BLaER1 treated with 17β-estradiol and CSF1 and Interleukin-3, amounts not matched to agents 10 nM and 100 nM (cell line): Measurements from ENCODE around the gene ITGA7.

Experiments used
- H3K27ac ChIP-seq, 11 experiments: shearing (Covaris generic); formaldehyde crosslinking; 2 replicates each; pipeline ENCODE4 v1.8.1; 2022
- H3K27me3 ChIP-seq, 11 experiments: shearing (Covaris generic); formaldehyde crosslinking; 2 replicates each; pipeline ENCODE4 v1.8.1; 2022
- H3K36me3 ChIP-seq, 11 experiments: shearing (Covaris generic); formaldehyde crosslinking; 2 replicates each; pipeline ENCODE4 v1.8.1; 2022
- H3K4me1 ChIP-seq, 10 experiments: shearing (Covaris generic); formaldehyde crosslinking; 2 replicates each; pipeline ENCODE4 v1.8.1; 2022
- H3K4me2 ChIP-seq, 11 experiments: shearing (Covaris generic); formaldehyde crosslinking; 2 replicates each; pipeline ENCODE4 v1.8.1; 2022
- H3K4me3 ChIP-seq, 10 experiments: shearing (Covaris generic); formaldehyde crosslinking; 2 replicates each; pipeline ENCODE4 v1.8.1; 2022
- H3K9ac ChIP-seq, 11 experiments: shearing (Covaris generic); formaldehyde crosslinking; 2 replicates each; pipeline ENCODE4 v1.8.1; 2022
- H3K9me3 ChIP-seq, 11 experiments: shearing (Covaris generic); formaldehyde crosslinking; replicated peaks in 1 of 11; 2 replicates each; pipeline ENCODE4 v1.8.1; 2022
- H4K20me1 ChIP-seq, 11 experiments: shearing (Covaris generic); formaldehyde crosslinking; 2 replicates each; pipeline ENCODE4 v1.8.1; 2022
- Cebpa-rat ChIP-seq, 11 experiments: shearing (Covaris generic); IDR thresholded peaks; 2 replicates each; pipeline ENCODE4 v1.8.1; 2022

ITGA7 gene

GRCh38 chr12:55686366-55687010, 21.2 kb downstream of the ITGA7 start:
- H3K9ac ChIP-seq = no peak overlapping the region
- H3K9me3 ChIP-seq = no peaks in the 10 kb centered on the region
- no peaks in the 10 kb centered on the region for H3K27me3 ChIP-seq
- H3K4me2 ChIP-seq = no peak overlapping the region
- peaks cover 4 to 28% (median 19%) of the 10 kb centered on the region in 10 experiments for H3K4me1 ChIP-seq
- TF ChIP-seq Cebpa-rat (IDR thresholded peaks at IDR 0.05) = no peak
- H3K4me3 ChIP-seq = no peak overlapping the region
- no peaks in the 10 kb centered on the region for H3K36me3 ChIP-seq
- H3K27ac ChIP-seq = no peak overlapping the region
- no peaks in the 10 kb centered on the region for H4K20me1 ChIP-seq

GRCh38 chr12:55685671-55686070, 22.0 kb downstream of the ITGA7 start:
- TF ChIP-seq Cebpa-rat (IDR thresholded peaks at IDR 0.05) = no peak
- Histone ChIP-seq H4K20me1 (no peaks in the 10 kb centered on the region), H3K36me3 (no peaks in the 10 kb centered on the region), H3K27me3 (no peaks in the 10 kb centered on the region), H3K9me3 (no peaks in the 10 kb centered on the region), H3K4me1 (peaks cover 9 to 33% (median 23%) of the 10 kb centered on the region in 10 experiments), H3K4me3 (no peak overlapping the region), H3K27ac (no peak overlapping the region), H3K9ac (no peak overlapping the region), H3K4me2 (no peak overlapping the region)

GRCh38 chr12:55684761-55685370, 22.8 kb downstream of the ITGA7 start:
- Histone ChIP-seq H3K36me3 (no peaks in the 10 kb centered on the region), H4K20me1 (no peaks in the 10 kb centered on the region), H3K4me1 (peaks cover 9 to 33% (median 23%) of the 10 kb centered on the region in 10 experiments), H3K27ac (no peak overlapping the region), H3K27me3 (no peaks in the 10 kb centered on the region), H3K4me3 (no peak overlapping the region), H3K9me3 (no peaks in the 10 kb centered on the region), H3K9ac (no peak overlapping the region), H3K4me2 (no peak overlapping the region; a peak in 1 of 22 replicates)
- no peak for TF ChIP-seq Cebpa-rat (IDR thresholded peaks at IDR 0.05)

GRCh38 chr12:55683676-55684075, 24.0 kb downstream of the ITGA7 start:
- H3K9me3 ChIP-seq = no peaks in the 10 kb centered on the region
- H4K20me1 ChIP-seq = no peaks in the 10 kb centered on the region
- H3K4me3 ChIP-seq = no peak overlapping the region
- H3K27ac ChIP-seq = no peak overlapping the region
- no peaks in the 10 kb centered on the region for H3K27me3 ChIP-seq
- H3K4me1 ChIP-seq = peaks cover 9 to 33% (median 23%) of the 10 kb centered on the region in 10 experiments
- H3K4me2 ChIP-seq = no peak overlapping the region
- H3K9ac ChIP-seq = no peak overlapping the region
- no peak for TF ChIP-seq Cebpa-rat (IDR thresholded peaks at IDR 0.05)
- no peaks in the 10 kb centered on the region for H3K36me3 ChIP-seq

- Histone ChIP-seq H3K27ac (no peak overlapping the region), H3K4me2 (peak overlapping the region; percentile 12 to 62 (median 51); a peak in 16 of 22 replicates)
Measured at GRCh38 chr12:55682087-55682796, 25.5 kb downstream of the ITGA7 start.

GRCh38 chr12:55681142-55682077, 26.3 kb downstream of the ITGA7 start:
- TF ChIP-seq Cebpa-rat (IDR thresholded peaks at IDR 0.05) = no peak
- Histone ChIP-seq H3K9ac (no peak overlapping the region), H3K4me2 (peak overlapping the region; percentile 33 to 62 (median 51); a peak in 19 of 22 replicates)

More at GRCh38 chr12:55682087-55682796, 25.5 kb downstream of the ITGA7 start:
- no peaks in the 10 kb centered on the region for H3K36me3 ChIP-seq
- no peaks in the 10 kb centered on the region for H4K20me1 ChIP-seq
- TF ChIP-seq Cebpa-rat (IDR thresholded peaks at IDR 0.05) = no peak
- H3K9me3 ChIP-seq = no peaks in the 10 kb centered on the region
- H3K27me3 ChIP-seq = no peaks in the 10 kb centered on the region
- no peak overlapping the region for H3K4me3 ChIP-seq
- H3K4me1 ChIP-seq = peaks cover 9 to 33% (median 23%) of the 10 kb centered on the region in 10 experiments
- H3K9ac ChIP-seq = no peak overlapping the region

GRCh38 chr12:55679691-55680090, 28.0 kb downstream of the ITGA7 start:
- Histone ChIP-seq H3K4me2 (no peak overlapping the region), H3K36me3 (no peaks in the 10 kb centered on the region), H3K4me1 (peaks cover 22 to 38% (median 25%) of the 10 kb centered on the region in 10 experiments), H3K27ac (no peak overlapping the region), H4K20me1 (no peaks in the 10 kb centered on the region), H3K27me3 (no peaks in the 10 kb centered on the region), H3K9ac (no peak overlapping the region), H3K4me3 (no peak overlapping the region), H3K9me3 (no peaks in the 10 kb centered on the region)
- TF ChIP-seq Cebpa-rat (IDR thresholded peaks at IDR 0.05) = no peak

More at GRCh38 chr12:55681142-55682077, 26.3 kb downstream of the ITGA7 start:
- Histone ChIP-seq H3K9me3 (no peaks in the 10 kb centered on the region), H3K36me3 (no peaks in the 10 kb centered on the region), H3K27ac (no peak overlapping the region), H3K27me3 (no peaks in the 10 kb centered on the region), H4K20me1 (no peaks in the 10 kb centered on the region), H3K4me1 (peaks cover 14 to 33% (median 23%) of the 10 kb centered on the region in 10 experiments), H3K4me3 (no peak overlapping the region)

GRCh38 chr12:55676707-55677106, 31.0 kb downstream of the ITGA7 start:
- H4K20me1 ChIP-seq = no peaks in the 10 kb centered on the region
- no peaks in the 10 kb centered on the region for H3K27me3 ChIP-seq
- H3K9ac ChIP-seq = no peak overlapping the region
- H3K4me2 ChIP-seq = peak overlapping the region in 2 of 11 experiments; percentile 35 to 40; a peak in 2 of 22 replicates
- no peaks in the 10 kb centered on the region for H3K36me3 ChIP-seq
- H3K4me1 ChIP-seq = peaks cover 17 to 49% (median 21%) of the 10 kb centered on the region in 10 experiments
- no peak for TF ChIP-seq Cebpa-rat (IDR thresholded peaks at IDR 0.05)
- no peak overlapping the region for H3K4me3 ChIP-seq
- H3K27ac ChIP-seq = no peak overlapping the region
- H3K9me3 ChIP-seq = no peaks in the 10 kb centered on the region
